ENCODE measurements around the gene EXOC3. TPM values are rescaled to one million over a fixed set of nuclear protein-coding genes. Genes with fewer than 3 reads are reported as not detected.

The EXOC3 gene
- total RNA-seq, 1 experiment from 2014 or later = 52.4 TPM

- H4K20me1 ChIP-seq (ENCODE audit: insufficient read depth) = peaks cover 3% of the 10 kb centered on the region; the same call in 1 of the 2 replicates
- CTCF ChIA-PET = no interaction called here
- H3K36me3 ChIP-seq (ENCODE audit: control insufficient read depth in 1 of 2, insufficient read depth in 2 of 2, low read length in 2 of 2) = peaks cover 5 to 10% of the 10 kb centered on the region in 2 experiments; a peak in 2 of 4 replicates
- no peak for ATAC-seq
- H3K27ac ChIP-seq (ENCODE audit: low read depth, low read length) = no peak overlapping the region
- BruUV-seq (replicated peaks) = no TSS peak
- no peak overlapping the region for H3K9ac ChIP-seq (ENCODE audit: low read length)
- no peaks in the 10 kb centered on the region for H3K9me2 ChIP-seq (ENCODE audit: insufficient read depth)
- RAD21 ChIA-PET (ENCODE audit: low non-redundant PET in 1 of 2, low total read pairs in 2 of 2, uncharacterized antibody in 2 of 2, unreplicated experiment in 2 of 2) = no interaction called here
- H3K27me3 ChIP-seq (ENCODE audit: insufficient read depth, low read length) = no peaks in the 10 kb centered on the region
- intact Hi-C loops (cut with micrococcal nuclease) = no loop called here
- H3K79me2 ChIP-seq (ENCODE audit: insufficient read depth, low read length) = peaks cover 22% of the 10 kb centered on the region
- H3K4me3 ChIP-seq (replicated peaks in 1 of 2; ENCODE audit: low read depth in 1 of 2, low read length in 2 of 2) = no peak overlapping the region
- no peak overlapping the region for H3K4me2 ChIP-seq (ENCODE audit: low read length)
- DNase-seq (ENCODE audit: low read depth, low spot score) = no peak
- no peak overlapping the region for H2AFZ ChIP-seq (ENCODE audit: low read depth, low read length, poor library complexity, severe bottlenecking)
- H3K4me1 ChIP-seq (ENCODE audit: control insufficient read depth in 1 of 2, insufficient read depth in 2 of 2, low read length in 2 of 2) = peaks cover 5 to 16% of the 10 kb centered on the region in 2 experiments; a peak in 3 of 4 replicates
- POLR2A ChIA-PET = no interaction called here
- H3K9me3 ChIP-seq (ENCODE audit: control insufficient read depth in 1 of 2, insufficient read depth in 1 of 2, low read depth in 1 of 2, low read length in 2 of 2) = no peaks in the 10 kb centered on the region
- no peak for TF ChIP-seq ZNF274 (IDR thresholded peaks at IDR 0.05; ENCODE audit: low read depth, low read length)
- no peak for TF ChIP-seq ELF1 (IDR thresholded peaks at IDR 0.05; ENCODE audit: borderline replicate concordance, low read depth)
- TF ChIP-seq EZH2phosphoT487 (IDR thresholded peaks at IDR 0.05; ENCODE audit: borderline replicate concordance) = no peak
Observed at GRCh38 chr5:468401-468800, 25.4 kb downstream of the EXOC3 start.

- DNase-seq (ENCODE audit: low read depth, low spot score) (no peak), ATAC-seq (no peak)
- Histone ChIP-seq H3K4me3 (replicated peaks in 1 of 2; ENCODE audit: low read depth in 1 of 2, low read length in 2 of 2) (no peak overlapping the region), H2AFZ (ENCODE audit: low read depth, low read length, poor library complexity, severe bottlenecking) (no peak overlapping the region), H3K9me3 (ENCODE audit: control insufficient read depth in 1 of 2, insufficient read depth in 1 of 2, low read depth in 1 of 2, low read length in 2 of 2) (no peaks in the 10 kb centered on the region), H3K27ac (ENCODE audit: low read depth, low read length) (no peak overlapping the region), H3K27me3 (ENCODE audit: insufficient read depth, low read length) (no peaks in the 10 kb centered on the region), H3K9ac (ENCODE audit: low read length) (no peak overlapping the region), H3K9me2 (ENCODE audit: insufficient read depth) (no peaks in the 10 kb centered on the region), H3K36me3 (ENCODE audit: control insufficient read depth in 1 of 2, insufficient read depth in 2 of 2, low read length in 2 of 2) (peaks cover 3 to 5% of the 10 kb centered on the region in 2 experiments; a peak in 1 of 4 replicates), H3K4me1 (ENCODE audit: control insufficient read depth in 1 of 2, insufficient read depth in 2 of 2, low read length in 2 of 2) (peaks cover 5 to 16% of the 10 kb centered on the region in 2 experiments; a peak in 3 of 4 replicates), H3K4me2 (ENCODE audit: low read length) (no peak overlapping the region), H4K20me1 (ENCODE audit: insufficient read depth) (peaks cover 3% of the 10 kb centered on the region; the same call in 1 of the 2 replicates), H3K79me2 (ENCODE audit: insufficient read depth, low read length) (peaks cover 22% of the 10 kb centered on the region)
- no TSS peak for BruUV-seq (replicated peaks)
- TF ChIP-seq CTCF (IDR thresholded peaks at IDR 0.05 in 2 of 3, conservative IDR thresholded peaks at IDR 0.05 in 1 of 3; ENCODE audit: borderline replicate concordance in 1 of 3, insufficient read depth in 1 of 3, low read depth in 2 of 3, low read length in 2 of 3) = peak in 1 of 3 experiments; percentile 26; a peak in 1 of 6 replicates
- TF ChIP-seq CBX3 (IDR thresholded peaks at IDR 0.05; ENCODE audit: low read depth) = no peak
- ChIA-PET RAD21 (ENCODE audit: low non-redundant PET in 1 of 2, low total read pairs in 2 of 2, uncharacterized antibody in 2 of 2, unreplicated experiment in 2 of 2) (no interaction called here), POLR2A (no interaction called here), CTCF (interaction anchor here (0.9 kb wide), 1 partner anchor 23 kb away, joined by 3 read pairs; no protein-coding TSS in a partner anchor)
- intact Hi-C loops (cut with micrococcal nuclease) = no loop called here
Observed at GRCh38 chr5:469752-470483, 26.9 kb downstream of the EXOC3 start.
